ENCODE measurements around the gene TRIM29.

GRCh38 chr11:120115272-120116000 lies 22.5 kb downstream of the TRIM29 start:
- no peak for TF ChIP-seq CTCF (IDR thresholded peaks at IDR 0.05)
- no peak for TF ChIP-seq POLR2A (IDR thresholded peaks at IDR 0.05)
